H1 (cell line): Measurements from ENCODE around the gene CD81. TPM values are rescaled to one million over a fixed set of nuclear protein-coding genes. Genes with fewer than 3 reads are reported as not detected.

Source experiments
- CTCF ChIA-PET: fragments of 300-600 bp; sonication (Branson Sonifier 250); formaldehyde crosslinking; loops from one replicate; lab custom pipeline; 2021; ENCODE audit not compliant: partially characterized antibody; lab: Charles Lee
- POLR2A ChIA-PET: fragments of 300-600 bp; sonication (Branson Sonifier 250); formaldehyde crosslinking; loops from one replicate; lab custom pipeline; 2021; ENCODE audit warnings: inconsistent platforms; ENCODE audit not compliant: partially characterized antibody; lab: Charles Lee
- DNase-seq, 2 experiments: peaks; one replicate each; pipeline versions ENCODE4 v3.0.0 to v3.0.0-alpha.2; 2010 to 2022; ENCODE audit warnings: low spot score in 2 of 2, low read depth in 1 of 2, mixed read lengths in 1 of 2
- FAIRE-seq: peaks from 2 replicates; lab custom pipeline; 2011; peaks lifted over from hg19 to GRCh38; lab: Jason Lieb, UNC
- H2AFZ ChIP-seq: 2 replicates; pipeline ENCODE4 v1.8.1; 2012; ENCODE audit warnings: low read length, inconsistent platforms
- H2AK5ac ChIP-seq: 2 replicates; pipeline ENCODE4 v1.6.1; 2013; ENCODE audit warnings: low read depth, low read length
- H2BK120ac ChIP-seq: replicated peaks from 2 replicates; pipeline ENCODE3; 2013; ENCODE audit warnings: low read depth, low read length, inconsistent platforms
- H2BK12ac ChIP-seq: 2 replicates; pipeline ENCODE4 v1.6.1; 2013; ENCODE audit warnings: low read depth, low read length
- H2BK15ac ChIP-seq: 2 replicates; pipeline ENCODE4 v1.6.1; 2013; ENCODE audit warnings: low read length
- H2BK20ac ChIP-seq: 2 replicates; pipeline ENCODE4 v1.6.1; 2013; ENCODE audit warnings: low read length
- H2BK5ac ChIP-seq: 2 replicates; pipeline ENCODE4 v1.6.1; 2013; ENCODE audit warnings: low read depth, low read length
- H3K14ac ChIP-seq: 2 replicates; pipeline ENCODE4 v1.6.1; 2013; ENCODE audit warnings: inconsistent platforms; ENCODE audit not compliant: insufficient read length
- H3K18ac ChIP-seq: 2 replicates; pipeline ENCODE4 v1.6.1; 2013; ENCODE audit warnings: low read length; ENCODE audit errors: extremely low read depth
- H3K23ac ChIP-seq: 2 replicates; pipeline ENCODE4 v1.6.1; 2013; ENCODE audit warnings: inconsistent platforms; ENCODE audit not compliant: insufficient read length
- H3K23me2 ChIP-seq: 2 replicates; pipeline ENCODE4 v1.6.1; 2013; ENCODE audit warnings: low read depth, low read length
- H3K27ac ChIP-seq: 2 replicates; pipeline ENCODE4 v1.6.1; 2011; ENCODE audit warnings: low read depth, low read length, inconsistent platforms
- H3K27me3 ChIP-seq, 4 experiments: replicated peaks in 1 of 4; 1 replicate in 1 of 4; 2 replicates in 3 of 4; pipeline versions ENCODE4 v1.6.1 to v1.8.1; 2011 to 2013; ENCODE audit warnings: low read length in 3 of 4, mild to moderate bottlenecking in 3 of 4, inconsistent platforms in 2 of 4, mixed read lengths in 2 of 4, moderate library complexity in 1 of 4; ENCODE audit not compliant: control insufficient read depth in 3 of 4, insufficient read depth in 3 of 4; ENCODE audit errors: extremely low read depth in 1 of 4
- H3K36me3 ChIP-seq, 4 experiments: 2 replicates each; pipeline versions ENCODE4 v1.6.1 to v1.8.1; 2011 to 2013; ENCODE audit warnings: mild to moderate bottlenecking in 4 of 4, low read length in 3 of 4, moderate library complexity in 2 of 4, control low read depth in 1 of 4, inconsistent platforms in 1 of 4; ENCODE audit not compliant: insufficient read depth in 4 of 4, control insufficient read depth in 2 of 4
- H3K4ac ChIP-seq: replicated peaks from 2 replicates; pipeline ENCODE3; 2013; ENCODE audit warnings: low read length, low read depth, mixed read lengths, inconsistent platforms; ENCODE audit not compliant: insufficient read length
- H3K4me1 ChIP-seq, 4 experiments: replicated peaks in 1 of 4; 1 replicate in 1 of 4; 2 replicates in 3 of 4; pipeline versions ENCODE4 v1.6.1 to v1.8.1; 2011 to 2013; ENCODE audit warnings: low read length in 3 of 4, inconsistent platforms in 2 of 4, mixed read lengths in 1 of 4; ENCODE audit not compliant: insufficient read depth in 4 of 4, control insufficient read depth in 3 of 4
- H3K4me2 ChIP-seq, 2 experiments: 2 replicates each; pipeline versions ENCODE4 v1.6.1 to v1.8.1; 2011 to 2013; ENCODE audit warnings: low read depth in 2 of 2, low read length in 2 of 2, control low read depth in 1 of 2, inconsistent platforms in 1 of 2, mild to moderate bottlenecking in 1 of 2; ENCODE audit not compliant: insufficient read depth in 1 of 2
- H3K4me3 ChIP-seq, 4 experiments: fragments of 200-600, 300-600 bp in 1 of 4; sonication (generic), shearing (Covaris generic), sonication (Bioruptor Twin) in 1 of 4; 2 replicates each; pipeline versions ENCODE4 v1.5.1 to v1.8.1; 2011 to 2016; ENCODE audit warnings: low read length in 4 of 4, low read depth in 3 of 4, control low read depth in 2 of 4, inconsistent platforms in 2 of 4, mild to moderate bottlenecking in 2 of 4, mixed read lengths in 1 of 4, moderate library complexity in 1 of 4; ENCODE audit not compliant: insufficient read depth in 2 of 4; ENCODE audit errors: extremely low read depth in 1 of 4
- H3K56ac ChIP-seq: replicated peaks from 2 replicates; pipeline ENCODE3; 2013; ENCODE audit warnings: low read depth, mild to moderate bottlenecking, mixed read lengths, low read length, inconsistent platforms; ENCODE audit not compliant: insufficient read length
- H3K79me1 ChIP-seq: 2 replicates; pipeline ENCODE4 v1.6.1; 2013; ENCODE audit warnings: low read depth, low read length, control low read depth
- H3K79me2 ChIP-seq, 2 experiments: 2 replicates each; pipeline versions ENCODE4 v1.6.1 to v1.8.1; 2012 to 2013; ENCODE audit warnings: low read length in 2 of 2, mild to moderate bottlenecking in 2 of 2, inconsistent platforms in 1 of 2; ENCODE audit not compliant: insufficient read depth in 2 of 2, control insufficient read depth in 1 of 2
- H3K9ac ChIP-seq, 4 experiments: replicated peaks in 1 of 4; 1 replicate in 1 of 4; 2 replicates in 3 of 4; pipeline versions ENCODE4 v1.6.1 to v1.8.1; 2011 to 2013; ENCODE audit warnings: low read depth in 3 of 4, low read length in 3 of 4, control low read depth in 2 of 4, mild to moderate bottlenecking in 2 of 4, moderate library complexity in 2 of 4, inconsistent platforms in 1 of 4; ENCODE audit errors: extremely low read depth in 1 of 4
- H3K9me3 ChIP-seq, 2 experiments: 2 replicates each; pipeline versions ENCODE4 v1.6.1 to v1.8.1; 2012 to 2013; ENCODE audit warnings: mild to moderate bottlenecking in 2 of 2, moderate library complexity in 2 of 2, control low read depth in 1 of 2, inconsistent platforms in 1 of 2, low read depth in 1 of 2, low read length in 1 of 2, mixed read lengths in 1 of 2; ENCODE audit not compliant: insufficient read depth in 2 of 2
- H4K20me1 ChIP-seq, 2 experiments: replicated peaks in 1 of 2; 2 replicates each; pipeline versions ENCODE3 to v1.8.1; 2011 to 2013; ENCODE audit warnings: inconsistent platforms in 2 of 2, low read length in 2 of 2, mild to moderate bottlenecking in 1 of 2; ENCODE audit not compliant: insufficient read depth in 2 of 2, control insufficient read depth in 1 of 2
- H4K5ac ChIP-seq: 2 replicates; pipeline ENCODE4 v1.6.1; 2013; ENCODE audit warnings: low read length, low read depth, mixed read lengths, inconsistent platforms; ENCODE audit not compliant: insufficient read length
- H4K8ac ChIP-seq: 2 replicates; pipeline ENCODE4 v1.8.0; 2013; ENCODE audit warnings: mild to moderate bottlenecking, moderate library complexity, low read length, inconsistent platforms; ENCODE audit not compliant: insufficient read depth; ENCODE audit errors: extremely low read depth
- H4K91ac ChIP-seq: replicated peaks from 2 replicates; pipeline ENCODE3; 2013; ENCODE audit warnings: low read length, mixed read lengths, inconsistent platforms; ENCODE audit not compliant: insufficient read length
- CTCF ChIP-seq, 3 experiments: IDR thresholded peaks; 1 replicate in 2 of 3; 2 replicates in 1 of 3; pipeline versions ENCODE4 v1.5.1 to v1.6.1; 2011; ENCODE audit warnings: low read length in 3 of 3, mild to moderate bottlenecking in 3 of 3, inconsistent platforms in 2 of 3, low read depth in 1 of 3, moderate library complexity in 1 of 3; ENCODE audit not compliant: insufficient read depth in 1 of 3; ENCODE audit errors: control extremely low read depth in 1 of 3
- E2F6 ChIP-seq: IDR thresholded peaks from 2 replicates; pipeline ENCODE4 v1.6.1; 2012; ENCODE audit warnings: inconsistent platforms
- EP300 ChIP-seq, 2 experiments: IDR thresholded peaks; 1 replicate in 1 of 2; 2 replicates in 1 of 2; pipeline ENCODE4 v1.6.1; 2011 to 2012; ENCODE audit warnings: low read depth in 2 of 2, low read length in 2 of 2, mild to moderate bottlenecking in 2 of 2, borderline replicate concordance in 1 of 2, inconsistent platforms in 1 of 2, moderate library complexity in 1 of 2
- POLR2A ChIP-seq, 2 experiments: IDR thresholded peaks; 1 replicate in 1 of 2; 2 replicates in 1 of 2; pipeline ENCODE4 v1.6.1; 2011; ENCODE audit warnings: low read depth in 2 of 2, low read length in 2 of 2, mild to moderate bottlenecking in 2 of 2; ENCODE audit errors: control extremely low read depth in 1 of 2
- RFX5 ChIP-seq: IDR thresholded peaks from 2 replicates; pipeline ENCODE4 v1.6.1; 2011; ENCODE audit warnings: low read depth, low read length, improper control_type of control experiment, borderline replicate concordance
- RXRA ChIP-seq: IDR thresholded peaks from 2 replicates; pipeline ENCODE4 v1.6.1; 2011; ENCODE audit warnings: low read depth, mild to moderate bottlenecking, low read length, moderate library complexity; ENCODE audit not compliant: insufficient read depth
- SIN3A ChIP-seq, 2 experiments: IDR thresholded peaks in 1 of 2; conservative IDR thresholded peaks in 1 of 2; 2 replicates each; pipeline ENCODE4 v1.6.1; 2011 to 2012; ENCODE audit warnings: low read length in 2 of 2, improper control_type of control experiment in 1 of 2, low read depth in 1 of 2, mild to moderate bottlenecking in 1 of 2
- SP4 ChIP-seq: IDR thresholded peaks from 2 replicates; pipeline ENCODE4 v1.6.1; 2012; ENCODE audit warnings: low read length, inconsistent platforms
- SRF ChIP-seq: IDR thresholded peaks from 2 replicates; pipeline ENCODE4 v1.6.1; 2011; ENCODE audit warnings: mild to moderate bottlenecking, low read depth, low read length, moderate library complexity
- SUZ12 ChIP-seq: fragments of 200-600 bp; sonication (generic); IDR thresholded peaks from 2 replicates; pipeline ENCODE4 v1.6.1; 2012; ENCODE audit warnings: mild to moderate bottlenecking, inconsistent platforms, low read length, moderate library complexity, mixed read lengths
- TCF12 ChIP-seq: IDR thresholded peaks from 2 replicates; pipeline ENCODE4 v1.6.1; 2011; ENCODE audit warnings: low read depth, mild to moderate bottlenecking, low read length
- WGBS, 2 experiments: shearing (Covaris generic) in 1 of 2; methylation state at CpG; one replicate each; pipeline versions ENCODE4 v1.1.6 to v1.1.7; 2013 to 2015; ENCODE audit warnings: low lambda C conversion rate in 2 of 2, mixed read lengths in 2 of 2, inconsistent platforms in 1 of 2, low coverage in 1 of 2, missing lambda C conversion rate in 1 of 2; ENCODE audit not compliant: insufficient replicate concordance in 2 of 2, insufficient coverage in 1 of 2, insufficient read length in 1 of 2; ENCODE audit errors: extremely low coverage in 1 of 2, missing lambda C conversion rate in 1 of 2; 5-methylcytosine and 5-hydroxymethylcytosine counted together
- polyA plus RNA-seq, 7 experiments: library from polyadenylated mRNA; depleted of rRNA in 3 of 7; stranded (reverse) in 5 of 7; unstranded in 2 of 7; fragments of >200 nt in 5 of 7; fragments of 200-250 nt in 2 of 7; gene quantifications; 1 replicate in 5 of 7; 2 replicates in 1 of 7; 4 replicates in 1 of 7; pipeline versions ENCODE4 v1.2.1 to v1.2.3, GENCODE V29; 2011 to 2013; ENCODE audit warnings: missing spikeins in 2 of 7, mixed read lengths in 2 of 7
- total RNA-seq: library from RNA; stranded (reverse); fragmentation: NEBNext Ultra II Directional; extraction: Animal tissue kit (Norgen Biotek cat#: 25700); gene quantifications from 2 replicates; pipeline ENCODE4 v1.2.1, GENCODE V29; 2021

Gene CD81
- total and polyA plus RNA-seq, 2 of the 8 experiments (the other 6 are each of a cell fraction or from before 2014, with no cell fraction given) = 238 to 309 TPM

- H2BK5ac ChIP-seq = no peak overlapping the region
- peaks cover 4 to 13% (median 9%) of the 10 kb centered on the region in 4 experiments; a peak in 6 of 7 replicates for H3K27me3 ChIP-seq
- peaks cover 0 to 9% of the 10 kb centered on the region in 2 experiments for H4K20me1 ChIP-seq
- H4K5ac ChIP-seq = no peak overlapping the region
- H3K4ac ChIP-seq = no peak overlapping the region
- no peak overlapping the region for H3K14ac ChIP-seq
- H2AFZ ChIP-seq = no peak overlapping the region
- no peak overlapping the region for H4K8ac ChIP-seq
- H2AK5ac ChIP-seq = no peak overlapping the region
- no peak overlapping the region for H3K23ac ChIP-seq
- no peaks in the 10 kb centered on the region for H3K36me3 ChIP-seq
- H3K18ac ChIP-seq = no peak overlapping the region
- H3K27ac ChIP-seq = no peak overlapping the region
- H3K9me3 ChIP-seq = no peaks in the 10 kb centered on the region
- FAIRE-seq = no peak
- DNase-seq = no peak
- H3K79me1 ChIP-seq = no peaks in the 10 kb centered on the region
- no peak overlapping the region for H2BK12ac ChIP-seq
- H3K4me3 ChIP-seq = no peak overlapping the region
- no peaks in the 10 kb centered on the region for H3K79me2 ChIP-seq
- H2BK20ac ChIP-seq = no peak overlapping the region
- H3K4me1 ChIP-seq = no peaks in the 10 kb centered on the region; a peak in 1 of 7 replicates
- H3K9ac ChIP-seq = no peak overlapping the region
- peaks cover 7% of the 10 kb centered on the region; the same call in 1 of the 2 replicates for H3K23me2 ChIP-seq
- H3K56ac ChIP-seq = no peak overlapping the region
- ChIA-PET POLR2A (no interaction called here), CTCF (interaction anchor here (0.6 to 2.6 kb wide), 7 partner anchors 10 to 126 kb away, joined by 3 to 16 read pairs (median 5); no protein-coding TSS in a partner anchor)
- no peak overlapping the region for H2BK120ac ChIP-seq
- no peak overlapping the region for H2BK15ac ChIP-seq
- WGBS, 2 experiments = 85% methylated on average over 4 of the region's 4 CpGs; no CpG with 5 or more reads in 1 of the 2 experiments
- H3K4me2 ChIP-seq = no peak overlapping the region
- no peak overlapping the region for H4K91ac ChIP-seq
- TF ChIP-seq SIN3A (conservative IDR thresholded peaks at IDR 0.05 in 1 of 2, IDR thresholded peaks at IDR 0.05 in 1 of 2; ENCODE audit: low read depth in 1 of 2, low read length in 2 of 2) (no peak), E2F6 (no peak), SRF (no peak), TCF12 (no peak), RFX5 (no peak), RXRA (no peak), SP4 (no peak), SUZ12 (no peak), CTCF (IDR thresholded peaks at IDR 0.05; ENCODE audit: control extremely low read depth in 1 of 3, insufficient read depth in 1 of 3, low read depth in 1 of 3, low read length in 3 of 3) (no peak), EP300 (IDR thresholded peaks at IDR 0.05; ENCODE audit: borderline replicate concordance in 1 of 2, low read depth in 2 of 2, low read length in 2 of 2) (no peak), POLR2A (IDR thresholded peaks at IDR 0.05; ENCODE audit: control extremely low read depth in 1 of 2, low read depth in 2 of 2, low read length in 2 of 2) (no peak)
Measured at GRCh38 chr11:2437516-2437915, 60.4 kb downstream of the CD81 start.
